ENCODE measurements around the gene NKD1.

NKD1 gene

DNA sequence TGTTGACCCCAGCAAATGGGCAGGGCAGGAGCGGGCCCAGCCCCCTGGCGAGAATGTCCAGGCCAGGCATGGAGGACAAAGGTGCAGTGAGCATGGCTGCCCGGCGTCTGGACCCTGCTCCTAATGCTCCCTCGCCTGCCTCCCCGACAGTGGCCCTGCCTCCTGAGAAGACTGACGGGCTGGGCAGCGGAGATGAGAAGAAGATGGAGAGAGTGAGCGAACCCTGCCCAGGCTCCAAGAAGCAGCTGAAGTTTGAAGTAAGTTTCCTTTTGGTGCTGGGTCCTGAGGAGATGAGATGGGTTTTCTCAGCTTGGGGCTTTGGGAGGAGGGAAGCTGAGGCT, 73.2 kb downstream of the NKD1 start:
- no peak overlapping the region for H3K4me3 ChIP-seq (ENCODE audit: low read length)
- H3K27ac ChIP-seq (ENCODE audit: low read length) = no peak overlapping the region
- no peak for DNase-seq
- no peaks in the 10 kb centered on the region for H3F3A ChIP-seq (ENCODE audit: insufficient read depth, low read length)
- no peak overlapping the region for H3K4me2 ChIP-seq (ENCODE audit: low read depth, low read length)
- H3K36me3 ChIP-seq (replicated peaks; ENCODE audit: insufficient read depth, low read length) = no peaks in the 10 kb centered on the region
- TF ChIP-seq, protein P1, sequence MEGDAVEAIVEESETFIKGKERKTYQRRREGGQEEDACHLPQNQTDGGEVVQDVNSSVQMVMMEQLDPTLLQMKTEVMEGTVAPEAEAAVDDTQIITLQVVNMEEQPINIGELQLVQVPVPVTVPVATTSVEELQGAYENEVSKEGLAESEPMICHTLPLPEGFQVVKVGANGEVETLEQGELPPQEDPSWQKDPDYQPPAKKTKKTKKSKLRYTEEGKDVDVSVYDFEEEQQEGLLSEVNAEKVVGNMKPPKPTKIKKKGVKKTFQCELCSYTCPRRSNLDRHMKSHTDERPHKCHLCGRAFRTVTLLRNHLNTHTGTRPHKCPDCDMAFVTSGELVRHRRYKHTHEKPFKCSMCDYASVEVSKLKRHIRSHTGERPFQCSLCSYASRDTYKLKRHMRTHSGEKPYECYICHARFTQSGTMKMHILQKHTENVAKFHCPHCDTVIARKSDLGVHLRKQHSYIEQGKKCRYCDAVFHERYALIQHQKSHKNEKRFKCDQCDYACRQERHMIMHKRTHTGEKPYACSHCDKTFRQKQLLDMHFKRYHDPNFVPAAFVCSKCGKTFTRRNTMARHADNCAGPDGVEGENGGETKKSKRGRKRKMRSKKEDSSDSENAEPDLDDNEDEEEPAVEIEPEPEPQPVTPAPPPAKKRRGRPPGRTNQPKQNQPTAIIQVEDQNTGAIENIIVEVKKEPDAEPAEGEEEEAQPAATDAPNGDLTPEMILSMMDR (IDR thresholded peaks at IDR 0.05; ENCODE audit: low read length) = no peak
- no peaks in the 10 kb centered on the region for H3K4me1 ChIP-seq (ENCODE audit: low read length)
- no peaks in the 10 kb centered on the region for H4K20me1 ChIP-seq (ENCODE audit: insufficient read depth, low read length)
- H3K27me3 ChIP-seq (replicated peaks; ENCODE audit: insufficient read depth, low read length) = no peaks in the 10 kb centered on the region
- no peak overlapping the region for H3K9ac ChIP-seq (ENCODE audit: low read length)
- H3K9me3 ChIP-seq (replicated peaks; ENCODE audit: insufficient read depth, low read length) = no peaks in the 10 kb centered on the region
- H3K9me2 ChIP-seq (replicated peaks; ENCODE audit: insufficient read depth, low read length) = no peaks in the 10 kb centered on the region
- H2AFZ ChIP-seq (ENCODE audit: low read length) = no peak overlapping the region
- H3K79me2 ChIP-seq (ENCODE audit: low read length) = no peaks in the 10 kb centered on the region

- no peaks in the 10 kb centered on the region for H3K79me2 ChIP-seq (ENCODE audit: low read length)
- DNase-seq = no peak
- no peaks in the 10 kb centered on the region for H3K4me1 ChIP-seq (ENCODE audit: low read length)
- no peaks in the 10 kb centered on the region for H3F3A ChIP-seq (ENCODE audit: insufficient read depth, low read length)
- H3K27ac ChIP-seq (ENCODE audit: low read length) = no peak overlapping the region
- H3K9me3 ChIP-seq (replicated peaks; ENCODE audit: insufficient read depth, low read length) = no peaks in the 10 kb centered on the region
- no peaks in the 10 kb centered on the region for H3K36me3 ChIP-seq (replicated peaks; ENCODE audit: insufficient read depth, low read length)
- H3K4me3 ChIP-seq (ENCODE audit: low read length) = no peak overlapping the region
- no peaks in the 10 kb centered on the region for H4K20me1 ChIP-seq (ENCODE audit: insufficient read depth, low read length)
- no peak overlapping the region for H3K9ac ChIP-seq (ENCODE audit: low read length)
- H3K9me2 ChIP-seq (replicated peaks; ENCODE audit: insufficient read depth, low read length) = no peaks in the 10 kb centered on the region
- H3K4me2 ChIP-seq (ENCODE audit: low read depth, low read length) = no peak overlapping the region
- TF ChIP-seq EZH2 (optimal IDR thresholded peaks at IDR 0.05; ENCODE audit: low read depth, low read length) = no peak
- TF ChIP-seq, protein P1 (IDR thresholded peaks at IDR 0.05; ENCODE audit: low read length) = no peak
- no peak for TF ChIP-seq EZH2phosphoT487 (IDR thresholded peaks at IDR 0.05; ENCODE audit: low read length)
- no peak overlapping the region for H2AFZ ChIP-seq (ENCODE audit: low read length)
- no peaks in the 10 kb centered on the region for H3K27me3 ChIP-seq (replicated peaks; ENCODE audit: insufficient read depth, low read length)
Observed at GRCh38 chr16:50622029-50622428, 73.8 kb downstream of the NKD1 start.

DNA sequence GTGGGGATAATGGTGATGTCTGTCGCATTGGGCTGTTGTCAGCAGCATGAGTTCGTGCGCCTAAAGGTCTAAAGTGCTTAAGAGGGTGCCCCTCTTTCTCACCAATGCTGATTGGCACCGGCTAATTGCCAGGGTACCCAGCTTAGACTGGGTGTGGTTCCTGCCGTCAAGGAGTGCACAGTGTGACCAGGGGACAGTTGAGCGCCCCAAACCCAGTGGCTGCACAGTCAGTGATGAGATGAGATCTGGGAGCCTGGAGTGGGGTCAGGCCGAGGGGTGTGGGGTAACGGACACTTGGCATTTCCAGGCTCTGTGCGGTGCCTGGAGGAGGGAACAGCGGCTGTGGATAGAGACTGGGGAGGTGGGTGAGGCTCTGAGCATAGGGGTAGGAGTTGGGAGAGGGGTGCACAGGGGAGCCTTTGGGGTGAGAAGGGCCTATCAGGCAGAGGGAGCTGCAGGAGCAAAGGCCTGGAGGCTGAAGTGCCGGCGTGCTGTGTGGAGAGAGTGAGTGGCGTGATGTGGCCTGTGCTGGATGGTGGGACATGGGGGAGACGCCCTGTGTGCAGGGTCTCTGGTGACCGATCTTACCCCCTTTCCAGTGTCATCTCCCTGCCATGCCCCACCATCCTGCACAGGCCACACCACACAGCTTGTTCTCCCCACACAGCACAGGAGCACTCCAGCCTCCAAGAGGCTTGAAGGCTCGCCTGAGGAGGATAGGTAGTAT, 74.6 kb downstream of the NKD1 start:
- Histone ChIP-seq H3K27ac (ENCODE audit: low read length) (no peak overlapping the region), H3K36me3 (replicated peaks; ENCODE audit: insufficient read depth, low read length) (no peaks in the 10 kb centered on the region), H3K27me3 (replicated peaks; ENCODE audit: insufficient read depth, low read length) (no peaks in the 10 kb centered on the region), H3K4me1 (ENCODE audit: low read length) (no peaks in the 10 kb centered on the region), H3K9ac (ENCODE audit: low read length) (no peak overlapping the region), H3K9me2 (replicated peaks; ENCODE audit: insufficient read depth, low read length) (no peaks in the 10 kb centered on the region), H4K20me1 (ENCODE audit: insufficient read depth, low read length) (no peaks in the 10 kb centered on the region), H3K9me3 (replicated peaks; ENCODE audit: insufficient read depth, low read length) (no peaks in the 10 kb centered on the region), H2AFZ (ENCODE audit: low read length) (no peak overlapping the region), H3F3A (ENCODE audit: insufficient read depth, low read length) (no peaks in the 10 kb centered on the region), H3K4me3 (ENCODE audit: low read length) (no peak overlapping the region), H3K79me2 (ENCODE audit: low read length) (no peaks in the 10 kb centered on the region), H3K4me2 (ENCODE audit: low read depth, low read length) (no peak overlapping the region)
- TF ChIP-seq EZH2 (optimal IDR thresholded peaks at IDR 0.05; ENCODE audit: low read depth, low read length) (no peak), EZH2phosphoT487 (IDR thresholded peaks at IDR 0.05; ENCODE audit: low read length) (no peak)
- TF ChIP-seq, protein P1 (IDR thresholded peaks at IDR 0.05; ENCODE audit: low read length) = no peak
- no peak for DNase-seq

All from MM.1S (cell line).